K562 (cell line): Measurements from ENCODE around the gene NAT9.

Experiments
- CEBPB ChIP-seq: fragments of 450-650 bp; IDR thresholded peaks from 2 replicates; pipeline ENCODE4 v1.6.1; 2016; ENCODE audit warnings: missing genetic modification characterization, missing compliant biosample characterization
- FOXP4 ChIP-seq: sonication (generic); formaldehyde crosslinking; IDR thresholded peaks from 2 replicates; pipeline ENCODE4 v1.8.0; 2022; ENCODE audit warnings: mild to moderate bottlenecking, missing genetic modification reagents, borderline replicate concordance
- HDAC2 ChIP-seq: fragments of 450-650 bp; IDR thresholded peaks from 2 replicates; pipeline ENCODE4 v1.6.1; 2016; ENCODE audit warnings: mild to moderate bottlenecking
- NONO ChIP-seq, 2 experiments: fragments of 200-400 bp in 1 of 2; fragments of 450-650 bp in 1 of 2; formaldehyde crosslinking in 1 of 2; IDR thresholded peaks; 2 replicates each; pipeline ENCODE4 v1.6.1; 2017; ENCODE audit warnings: low read depth in 2 of 2, mild to moderate bottlenecking in 2 of 2, moderate library complexity in 2 of 2, low read length in 1 of 2
- POLR2AphosphoS5 ChIP-seq: IDR thresholded peaks from 2 replicates; pipeline ENCODE4 v1.6.1; 2011; ENCODE audit warnings: mild to moderate bottlenecking, low read depth, low read length, moderate library complexity; ENCODE audit not compliant: control insufficient read depth, insufficient read depth
- SIN3A ChIP-seq, 2 experiments: fragments of 150-350 bp in 1 of 2; IDR thresholded peaks; 2 replicates each; pipeline ENCODE4 v1.6.1; 2011 to 2016; ENCODE audit warnings: borderline replicate concordance in 2 of 2, low read depth in 2 of 2, low read length in 2 of 2, mild to moderate bottlenecking in 2 of 2, moderate library complexity in 2 of 2; ENCODE audit not compliant: control insufficient read depth in 1 of 2
- TAF1 ChIP-seq: IDR thresholded peaks from 2 replicates; pipeline ENCODE4 v1.6.1; 2011; ENCODE audit warnings: mild to moderate bottlenecking, low read length, moderate library complexity; ENCODE audit not compliant: insufficient read depth, control insufficient read depth, severe bottlenecking; ENCODE audit errors: extremely low read depth
- TCF7L2 ChIP-seq: fragments of 150-350 bp; IDR thresholded peaks from 2 replicates; pipeline ENCODE4 v1.6.1; 2016; ENCODE audit warnings: low read depth, mild to moderate bottlenecking, low read length, moderate library complexity
- ZC3H4 ChIP-seq: sonication (generic); formaldehyde crosslinking; IDR thresholded peaks from 2 replicates; pipeline ENCODE4 v1.9.0; 2021; ENCODE audit warnings: missing genetic modification reagents, borderline replicate concordance
- ZFX ChIP-seq: sonication (generic); formaldehyde crosslinking; IDR thresholded peaks from 2 replicates; pipeline ENCODE4 v1.8.0; 2022; ENCODE audit warnings: mild to moderate bottlenecking, missing genetic modification reagents, moderate library complexity
- TF ChIP-seq, protein P1 (sequence below), 3 experiments: IDR thresholded peaks in 2 of 3; conservative IDR thresholded peaks in 1 of 3; 2 replicates each; pipeline ENCODE4 v1.5.1; 2011 to 2012; ENCODE audit warnings: low read length in 3 of 3, mild to moderate bottlenecking in 3 of 3, control low read depth in 2 of 3, improper control_type of control experiment in 1 of 3, inconsistent platforms in 1 of 3, low read depth in 1 of 3, mixed read lengths in 1 of 3, moderate library complexity in 1 of 3; ENCODE audit not compliant: insufficient read depth in 2 of 3
- TF ChIP-seq, protein P2 (sequence below): sonication (generic); formaldehyde crosslinking; IDR thresholded peaks from 2 replicates; pipeline ENCODE4 v1.9.0; 2022; ENCODE audit warnings: mild to moderate bottlenecking, missing genetic modification reagents

- TF ChIP-seq SIN3A (IDR thresholded peaks at IDR 0.05; ENCODE audit: borderline replicate concordance in 2 of 2, control insufficient read depth in 1 of 2, low read depth in 2 of 2, low read length in 2 of 2) (no peak), TAF1 (no peak), HDAC2 (no peak), POLR2AphosphoS5 (no peak), TCF7L2 (no peak), ZFX (no peak), ZC3H4 (no peak), CEBPB (tag) (no peak), NONO (IDR thresholded peaks at IDR 0.05; ENCODE audit: low read depth in 2 of 2, low read length in 1 of 2) (no peak), FOXP4 (CRISPR knock-in tag) (no peak)
- TF ChIP-seq, protein P1, sequence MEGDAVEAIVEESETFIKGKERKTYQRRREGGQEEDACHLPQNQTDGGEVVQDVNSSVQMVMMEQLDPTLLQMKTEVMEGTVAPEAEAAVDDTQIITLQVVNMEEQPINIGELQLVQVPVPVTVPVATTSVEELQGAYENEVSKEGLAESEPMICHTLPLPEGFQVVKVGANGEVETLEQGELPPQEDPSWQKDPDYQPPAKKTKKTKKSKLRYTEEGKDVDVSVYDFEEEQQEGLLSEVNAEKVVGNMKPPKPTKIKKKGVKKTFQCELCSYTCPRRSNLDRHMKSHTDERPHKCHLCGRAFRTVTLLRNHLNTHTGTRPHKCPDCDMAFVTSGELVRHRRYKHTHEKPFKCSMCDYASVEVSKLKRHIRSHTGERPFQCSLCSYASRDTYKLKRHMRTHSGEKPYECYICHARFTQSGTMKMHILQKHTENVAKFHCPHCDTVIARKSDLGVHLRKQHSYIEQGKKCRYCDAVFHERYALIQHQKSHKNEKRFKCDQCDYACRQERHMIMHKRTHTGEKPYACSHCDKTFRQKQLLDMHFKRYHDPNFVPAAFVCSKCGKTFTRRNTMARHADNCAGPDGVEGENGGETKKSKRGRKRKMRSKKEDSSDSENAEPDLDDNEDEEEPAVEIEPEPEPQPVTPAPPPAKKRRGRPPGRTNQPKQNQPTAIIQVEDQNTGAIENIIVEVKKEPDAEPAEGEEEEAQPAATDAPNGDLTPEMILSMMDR (IDR thresholded peaks at IDR 0.05 in 2 of 3, conservative IDR thresholded peaks at IDR 0.05 in 1 of 3; ENCODE audit: insufficient read depth in 2 of 3, low read depth in 1 of 3, low read length in 3 of 3), result no peak
- TF ChIP-seq, protein P2, sequence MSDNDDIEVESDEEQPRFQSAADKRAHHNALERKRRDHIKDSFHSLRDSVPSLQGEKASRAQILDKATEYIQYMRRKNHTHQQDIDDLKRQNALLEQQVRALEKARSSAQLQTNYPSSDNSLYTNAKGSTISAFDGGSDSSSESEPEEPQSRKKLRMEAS, result no peak
Measured at GRCh38 chr17:74759941-74760340, 16.2 kb downstream of the NAT9 start.
